ENCODE data around the gene TLR3.

DNA sequence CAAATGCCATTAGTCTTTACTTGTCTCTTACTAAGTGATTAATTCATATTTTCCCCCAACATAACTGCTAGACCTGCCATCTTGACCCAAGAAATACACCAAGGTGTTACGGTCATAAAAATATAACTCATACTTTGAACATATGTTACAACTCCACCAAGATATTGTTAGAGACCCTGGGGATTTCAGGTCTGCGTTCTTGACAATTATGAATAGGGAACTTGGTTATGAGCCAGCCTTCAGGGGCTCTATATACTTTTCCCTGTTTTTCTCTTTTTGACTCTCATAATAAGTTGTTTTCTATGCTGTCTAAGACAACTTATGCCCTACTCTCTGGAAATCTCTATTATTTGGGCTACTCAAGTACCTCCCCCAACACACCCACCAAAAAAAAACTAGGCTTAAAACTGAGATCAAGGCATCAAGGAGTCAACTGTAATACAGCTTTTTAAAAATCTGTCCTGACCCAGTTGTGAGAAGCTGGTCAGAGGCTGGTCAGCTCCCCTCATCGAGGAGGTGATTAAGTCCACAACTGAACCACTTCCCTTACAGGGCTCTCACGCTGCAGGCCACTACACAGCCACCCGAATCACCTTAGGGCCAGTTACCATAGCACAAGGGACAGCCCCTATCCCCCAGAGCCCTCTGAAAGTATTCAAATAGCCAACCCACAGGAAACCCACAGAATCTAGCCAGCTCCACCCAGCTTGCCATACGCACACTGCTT lies 10.5 kb upstream of the TLR3 start:
- no peak for TF ChIP-seq POLR2A (IDR thresholded peaks at IDR 0.05)
- TF ChIP-seq, protein P1, sequence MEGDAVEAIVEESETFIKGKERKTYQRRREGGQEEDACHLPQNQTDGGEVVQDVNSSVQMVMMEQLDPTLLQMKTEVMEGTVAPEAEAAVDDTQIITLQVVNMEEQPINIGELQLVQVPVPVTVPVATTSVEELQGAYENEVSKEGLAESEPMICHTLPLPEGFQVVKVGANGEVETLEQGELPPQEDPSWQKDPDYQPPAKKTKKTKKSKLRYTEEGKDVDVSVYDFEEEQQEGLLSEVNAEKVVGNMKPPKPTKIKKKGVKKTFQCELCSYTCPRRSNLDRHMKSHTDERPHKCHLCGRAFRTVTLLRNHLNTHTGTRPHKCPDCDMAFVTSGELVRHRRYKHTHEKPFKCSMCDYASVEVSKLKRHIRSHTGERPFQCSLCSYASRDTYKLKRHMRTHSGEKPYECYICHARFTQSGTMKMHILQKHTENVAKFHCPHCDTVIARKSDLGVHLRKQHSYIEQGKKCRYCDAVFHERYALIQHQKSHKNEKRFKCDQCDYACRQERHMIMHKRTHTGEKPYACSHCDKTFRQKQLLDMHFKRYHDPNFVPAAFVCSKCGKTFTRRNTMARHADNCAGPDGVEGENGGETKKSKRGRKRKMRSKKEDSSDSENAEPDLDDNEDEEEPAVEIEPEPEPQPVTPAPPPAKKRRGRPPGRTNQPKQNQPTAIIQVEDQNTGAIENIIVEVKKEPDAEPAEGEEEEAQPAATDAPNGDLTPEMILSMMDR (IDR thresholded peaks at IDR 0.05 in 8 of 11, conservative IDR thresholded peaks at IDR 0.05 in 3 of 11): no peak
